CD4-positive, alpha-beta T cell treated with Interleukin-6 for 4 hours (primary cell): Measurements from ENCODE around the gene TAF12.
A peak's percentile ranks its signal among the peaks of the same experiment; 100 is the strongest.
"Not testable (repeated sequence)": the region's sequence is repeated elsewhere in the genome, so short reads cannot be mapped to it uniquely, and the experiment has no call there.

ENCODE experiments used
- DNase-seq: peaks from one replicate; pipeline ENCODE4 v3.0.0-alpha.2; 2020; ENCODE audit warnings: mixed read lengths

TAF12 gene

DNA sequence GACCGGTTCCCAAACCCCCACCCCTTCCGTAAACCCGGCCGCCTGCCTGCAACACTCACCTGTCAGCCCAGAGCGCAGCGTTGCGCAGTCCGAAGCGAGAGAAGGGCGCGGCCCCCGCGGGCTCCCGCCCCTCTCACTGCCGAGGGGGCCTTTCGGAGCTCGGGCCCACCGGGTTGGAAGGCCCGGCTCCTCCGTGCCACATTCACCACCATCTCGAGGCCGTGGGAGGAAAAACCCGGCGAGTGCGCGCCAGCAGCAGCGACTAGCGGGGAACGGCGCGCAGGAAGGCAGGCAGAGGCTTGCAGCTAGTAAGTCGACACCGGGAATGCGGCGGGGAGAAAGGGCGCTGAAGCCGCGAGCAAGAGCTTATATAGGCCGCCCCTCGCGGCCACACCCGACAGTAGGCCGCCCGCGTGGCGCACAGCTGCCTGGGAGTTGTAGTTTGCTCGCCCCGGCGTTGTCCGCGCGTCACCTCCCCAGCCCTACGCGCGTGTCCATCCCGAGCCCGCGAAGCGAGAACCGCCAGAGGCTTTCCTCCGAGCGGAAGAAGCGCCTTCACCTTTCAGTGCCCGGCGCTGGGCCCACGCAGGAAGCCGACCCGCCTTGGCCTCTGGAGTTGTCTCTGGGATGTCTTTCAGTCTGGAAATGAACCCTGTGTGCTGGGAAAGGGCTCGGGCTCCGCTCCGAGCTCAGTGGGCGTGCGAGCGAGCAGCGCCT, 61.2 kb downstream of the TAF12 start:
- peak; percentile 95 for DNase-seq

DNA sequence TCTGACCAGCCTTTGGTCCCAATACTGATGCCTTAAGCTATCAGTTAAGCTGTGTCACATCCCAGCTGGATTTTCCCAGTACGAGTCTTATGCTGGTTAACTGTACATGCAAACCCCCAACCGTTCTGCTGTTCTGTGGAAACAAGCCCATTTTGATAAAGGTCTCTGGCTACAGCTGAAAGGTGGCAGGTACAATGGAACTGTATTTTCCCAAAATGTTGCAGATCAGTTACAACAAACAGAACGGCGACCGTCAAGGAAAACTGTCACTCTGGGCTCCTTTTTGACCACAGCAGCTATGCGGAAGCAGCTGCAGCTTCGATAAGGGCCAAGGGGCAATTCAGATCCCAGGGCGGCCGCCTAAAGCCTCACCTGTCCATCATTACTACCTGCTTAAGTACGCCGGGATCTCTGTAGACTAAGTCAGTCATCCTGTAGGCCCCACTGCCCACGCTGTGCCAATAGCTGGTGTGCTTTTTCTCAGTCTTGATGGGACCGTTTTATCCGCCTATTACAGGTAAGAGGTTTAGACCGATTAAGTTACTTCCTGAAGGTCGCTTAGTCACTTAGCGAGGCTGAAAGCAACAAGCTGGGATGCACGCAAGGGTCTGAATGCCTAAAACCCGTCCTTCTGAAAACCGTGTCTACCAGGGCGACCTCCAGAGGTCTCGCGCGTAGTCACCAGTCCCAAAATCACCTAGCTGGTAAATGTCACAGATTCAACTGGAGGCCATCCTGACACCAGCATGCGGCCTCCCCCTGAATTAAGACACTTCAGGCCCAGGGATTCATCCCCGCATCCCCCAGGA, 61.9 kb downstream of the TAF12 start:
- peak; percentile 72 for DNase-seq

DNA sequence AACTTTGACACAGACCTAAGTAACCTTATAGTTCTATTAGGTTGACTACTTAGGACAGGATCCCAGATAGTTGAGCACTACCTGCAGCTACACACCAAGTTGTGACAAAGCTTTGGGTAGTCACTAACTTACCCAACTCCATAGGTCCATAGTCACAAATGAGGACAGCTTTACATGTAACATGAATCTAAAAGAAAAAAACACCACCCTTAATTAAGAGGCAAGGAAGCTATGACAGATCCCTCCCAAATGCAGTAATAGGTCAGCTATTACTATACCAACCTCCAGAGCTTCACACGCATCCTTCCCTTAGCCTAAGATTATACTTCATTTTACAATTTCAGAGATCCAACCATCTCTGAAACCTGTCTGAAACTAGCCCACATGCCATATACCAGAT, 63.5 kb downstream of the TAF12 start:
- DNase-seq: no peak

DNA sequence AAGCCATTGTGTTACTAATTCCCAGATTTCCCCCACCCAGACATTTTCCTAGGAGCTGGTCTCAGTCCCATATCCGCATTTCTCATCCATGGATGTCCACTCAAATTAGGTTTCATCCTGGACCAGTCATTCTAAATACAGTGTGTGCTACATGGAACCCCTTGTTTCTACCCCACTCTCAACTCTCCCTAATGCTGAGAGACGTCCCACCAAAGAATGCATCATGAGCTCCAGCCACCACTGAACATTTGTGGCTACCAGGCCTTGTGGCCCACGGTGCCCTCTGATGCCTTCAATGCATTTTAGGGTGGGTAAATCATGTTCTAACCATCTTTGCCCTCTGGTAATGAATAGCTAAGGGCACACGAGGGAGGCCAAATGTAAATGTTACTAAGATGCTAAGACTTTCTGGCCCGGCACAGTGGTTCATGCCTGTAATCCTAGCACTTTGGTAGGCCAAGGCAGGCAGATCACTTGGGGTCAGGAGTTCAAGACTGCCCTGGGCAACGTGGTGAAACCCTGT, 64.1 kb downstream of the TAF12 start:
- no peak for DNase-seq

DNA sequence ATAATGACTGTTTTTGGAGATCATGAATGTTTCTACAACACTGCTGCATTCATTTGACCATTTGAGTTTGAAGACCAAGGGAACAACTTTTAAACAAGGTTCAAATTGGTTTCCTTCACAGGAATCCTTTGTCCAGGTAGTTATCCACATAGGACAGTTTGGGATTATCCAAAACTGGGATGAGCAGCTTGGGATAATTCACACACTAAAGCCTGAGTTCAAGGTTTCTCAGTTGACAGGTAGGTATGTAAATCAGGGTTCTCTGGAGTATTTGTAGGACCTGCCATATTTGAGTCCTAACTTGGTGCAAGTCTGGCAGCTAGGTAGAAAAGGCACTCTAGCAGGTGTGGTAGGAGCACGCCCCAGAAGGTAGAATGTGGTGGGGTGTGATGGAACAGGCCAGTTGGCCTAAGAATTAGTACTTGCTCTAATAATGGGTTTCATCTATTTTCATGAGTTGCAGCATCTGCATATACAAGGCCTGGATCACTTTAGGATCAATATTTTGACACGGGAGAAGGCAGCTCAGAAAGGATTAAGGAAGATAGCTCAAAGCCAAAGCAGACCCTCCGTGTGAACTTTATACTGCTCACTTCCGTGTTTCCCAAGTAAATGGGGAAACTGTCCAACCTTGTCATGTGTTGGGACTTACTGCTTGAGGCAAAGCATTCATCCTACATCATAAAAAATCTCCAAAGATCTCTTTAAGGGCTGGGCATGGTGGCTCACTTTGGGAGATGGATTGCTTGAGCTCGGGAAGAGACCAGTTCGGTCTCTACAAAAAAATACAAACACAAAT, 64.9 kb downstream of the TAF12 start:
- no peak for DNase-seq

DNA sequence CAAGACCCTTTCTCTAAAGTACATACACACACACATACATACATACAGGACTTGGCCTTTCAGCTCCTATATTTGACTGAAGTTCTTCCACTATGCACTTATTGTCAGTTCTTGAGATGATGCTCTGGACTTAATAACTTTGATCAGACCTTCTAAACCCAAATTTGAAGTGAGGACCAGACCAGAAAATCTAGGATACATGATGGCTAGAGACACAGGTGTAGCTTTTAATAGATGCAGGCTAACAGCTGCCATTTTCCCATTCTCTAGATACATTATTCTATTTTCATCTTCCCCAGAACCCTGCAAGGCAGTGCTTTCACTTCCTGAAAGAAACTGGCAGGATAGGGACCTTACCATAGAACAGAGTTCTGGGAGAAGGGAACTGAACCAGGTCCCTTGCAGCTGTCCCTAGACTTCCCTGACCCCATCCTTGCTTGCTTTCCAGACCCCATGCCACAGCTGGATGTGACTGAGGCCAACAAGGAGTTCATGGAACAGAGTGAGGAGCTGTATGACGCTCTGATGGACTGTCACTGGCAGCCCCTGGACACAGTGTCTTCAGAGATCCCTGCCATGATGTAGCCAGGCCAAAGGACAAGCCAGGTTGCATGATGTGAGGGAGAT, 65.7 kb downstream of the TAF12 start:
- DNase-seq: no peak

DNA sequence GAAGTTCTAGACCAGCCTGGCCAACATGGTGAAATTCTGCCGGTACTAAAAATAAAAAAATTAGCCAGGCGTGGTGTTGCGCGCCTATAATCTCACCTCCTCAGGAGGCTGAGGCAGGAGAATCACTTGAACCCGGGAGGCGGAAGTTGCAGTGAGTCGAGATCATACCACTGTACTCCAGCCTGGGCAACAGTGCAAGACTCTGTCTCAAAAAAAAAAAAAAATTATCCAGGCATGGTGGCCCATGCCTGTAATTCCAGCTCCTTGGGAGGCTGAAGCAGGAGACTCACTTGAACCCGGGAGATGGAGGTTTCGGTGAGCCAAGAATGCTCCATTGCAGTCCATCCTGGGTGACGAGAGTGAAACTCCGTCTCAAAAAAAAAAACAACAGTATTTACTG, 69.3 kb downstream of the TAF12 start:
- no peak for DNase-seq

DNA sequence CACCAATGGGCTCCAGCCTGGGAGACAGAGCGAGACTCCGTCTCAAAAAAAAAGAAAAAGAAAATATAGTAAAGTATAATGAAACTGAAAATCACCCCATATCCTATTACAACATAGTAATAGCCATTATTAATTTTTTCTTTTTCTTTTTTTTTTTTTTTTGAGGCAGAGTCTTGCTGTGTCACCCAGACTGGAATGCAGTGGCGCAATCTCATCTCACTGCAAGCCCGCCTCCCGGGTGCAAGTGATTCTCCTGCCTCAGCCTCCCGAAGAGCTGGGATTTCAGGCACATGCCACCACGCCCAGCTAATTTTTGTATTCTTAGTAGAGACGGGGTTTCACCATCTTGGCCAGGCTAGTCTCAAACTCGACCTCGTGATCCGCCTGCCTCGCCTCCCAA, 70.0 kb downstream of the TAF12 start:
- DNase-seq: not testable (repeated sequence)

DNA sequence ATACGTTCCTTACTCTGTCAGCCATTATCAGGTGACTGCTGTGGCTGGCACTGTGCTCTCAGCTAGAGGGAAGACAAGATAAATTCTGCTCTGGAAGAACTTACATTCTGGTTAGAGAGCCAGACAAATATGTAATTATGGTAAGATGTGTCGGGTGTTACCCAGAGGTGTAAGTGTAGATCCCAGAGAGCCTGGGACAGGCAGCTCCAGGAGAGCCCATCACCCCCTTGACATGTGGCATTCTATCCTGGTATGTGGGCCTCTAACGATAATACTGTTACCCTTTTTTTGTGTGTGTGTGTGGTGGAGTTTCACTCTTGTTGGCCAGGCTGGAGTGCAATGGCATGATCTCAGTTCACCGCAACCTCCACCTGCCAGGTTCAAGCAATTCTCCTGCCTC, 71.0 kb downstream of the TAF12 start:
- DNase-seq: no peak

DNA sequence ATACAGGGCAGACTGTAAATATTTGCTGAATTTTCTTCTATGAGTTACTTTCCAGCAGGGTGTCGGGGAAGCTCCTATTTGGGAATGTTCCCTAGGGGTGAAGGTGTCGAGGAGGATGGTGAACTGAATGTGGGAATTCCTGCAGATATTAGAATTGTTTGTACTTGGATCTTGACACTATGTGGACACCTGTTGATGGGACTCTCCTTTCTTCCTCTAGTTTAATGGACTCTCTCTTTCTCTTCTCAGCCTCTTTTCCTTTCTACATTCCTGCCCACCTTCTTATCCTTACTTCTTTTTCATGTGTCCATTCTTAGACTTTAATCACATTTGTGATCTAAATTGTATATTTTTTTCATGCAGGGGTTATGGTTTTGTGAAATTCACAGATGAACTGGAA, 75.9 kb downstream of the TAF12 start:
- DNase-seq: no peak

DNA sequence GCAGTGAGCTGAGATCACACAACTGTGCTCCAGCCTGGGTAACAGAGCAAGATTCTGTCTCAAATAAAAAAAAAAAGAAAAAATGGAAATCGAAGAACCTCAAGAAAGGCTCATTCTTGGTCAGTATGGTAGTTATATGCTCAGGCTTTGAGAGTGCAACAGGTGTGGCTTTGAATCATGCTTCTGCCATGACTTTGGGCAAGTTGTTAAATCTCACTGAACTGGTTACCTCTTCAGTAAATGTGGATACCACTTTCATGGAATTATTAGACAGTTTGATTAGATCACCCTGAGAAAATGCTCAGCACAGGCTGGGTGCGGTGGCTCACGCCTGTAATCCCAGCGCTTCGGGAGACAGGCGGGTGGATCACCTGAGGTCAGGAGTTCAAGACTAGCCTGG, 77.1 kb downstream of the TAF12 start:
- no peak for DNase-seq

DNA sequence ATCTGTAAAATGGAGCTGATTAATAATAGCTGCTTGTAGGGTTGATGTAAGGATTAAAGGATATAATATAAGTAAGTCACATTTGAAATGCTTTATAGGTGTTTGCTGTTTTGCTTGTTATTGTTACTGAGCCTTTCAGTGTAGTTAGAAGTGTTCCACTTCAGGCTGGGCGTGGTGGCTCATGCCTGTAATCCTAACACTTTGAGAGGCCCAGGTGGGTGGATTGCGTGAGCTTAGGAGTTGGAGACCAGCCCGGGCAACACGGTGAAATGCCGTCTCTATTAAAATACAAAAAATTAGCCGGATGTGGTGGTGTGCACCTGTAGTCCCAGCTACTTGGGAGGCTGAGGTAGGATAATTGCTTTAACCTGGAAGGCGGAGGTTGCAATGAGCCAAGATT, 77.8 kb downstream of the TAF12 start:
- DNase-seq: no peak

DNA sequence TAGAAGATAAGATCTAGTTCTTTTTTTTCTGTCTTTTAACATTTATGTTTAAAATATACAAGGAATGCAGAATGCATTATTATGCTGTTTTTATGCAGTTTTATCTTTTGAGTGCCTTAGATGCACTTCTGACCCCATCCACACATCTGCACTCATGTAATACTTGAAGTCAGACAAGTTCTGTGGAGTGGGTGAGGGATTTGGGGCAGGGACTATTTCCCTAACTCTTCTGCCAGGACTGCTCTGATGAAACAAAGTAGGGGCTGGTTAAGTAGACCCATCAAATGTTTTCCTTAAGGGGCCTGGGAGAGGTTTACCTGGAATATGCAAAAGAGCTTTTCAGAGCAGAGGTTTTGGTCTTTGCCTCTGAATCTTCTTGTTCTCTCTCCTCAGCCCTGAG, 78.6 kb downstream of the TAF12 start:
- DNase-seq: no peak

DNA sequence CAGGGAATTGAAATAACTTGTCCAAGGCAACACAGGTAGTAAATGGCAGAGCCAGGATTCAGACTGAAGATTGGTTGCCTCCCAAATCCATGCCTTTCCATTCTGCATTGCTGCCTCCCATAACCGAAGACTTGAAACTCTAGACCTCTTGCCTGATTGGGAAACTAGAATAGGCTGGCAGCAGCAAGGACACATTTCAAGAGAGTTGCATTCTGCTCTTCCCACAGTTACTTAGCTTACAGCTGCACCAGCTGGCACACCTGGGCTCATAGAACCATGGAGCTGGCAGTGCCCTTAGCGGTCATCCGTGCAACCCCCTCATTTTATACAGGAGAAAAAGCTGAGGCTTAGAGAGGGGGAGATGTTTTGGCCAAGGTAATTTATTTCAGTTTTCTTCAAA, 82.0 kb downstream of the TAF12 start:
- no peak for DNase-seq
